HUES48 (cell line): ENCODE measurements around the gene POU2AF1.

ENCODE experiments used
- H3K27ac ChIP-seq: one replicate; pipeline ENCODE4 v1.7.0; 2013; ENCODE audit warnings: low read depth, low read length, inconsistent platforms
- H3K27me3 ChIP-seq: 2 replicates; pipeline ENCODE4 v1.6.1; 2013; ENCODE audit warnings: mild to moderate bottlenecking, low read length; ENCODE audit not compliant: control insufficient read depth, insufficient read depth
- H3K36me3 ChIP-seq: 2 replicates; pipeline ENCODE4 v1.6.1; 2013; ENCODE audit warnings: low read length; ENCODE audit not compliant: control insufficient read depth, insufficient read depth
- H3K4me1 ChIP-seq: 2 replicates; pipeline ENCODE4 v1.6.1; 2013; ENCODE audit warnings: mild to moderate bottlenecking, low read length; ENCODE audit not compliant: control insufficient read depth, insufficient read depth
- H3K4me3 ChIP-seq: 2 replicates; pipeline ENCODE4 v1.5.1; 2013; ENCODE audit warnings: mild to moderate bottlenecking, low read depth, low read length
- H3K9ac ChIP-seq: 2 replicates; pipeline ENCODE4 v1.6.1; 2013; ENCODE audit warnings: mild to moderate bottlenecking, low read depth, low read length, moderate library complexity
- H3K9me3 ChIP-seq: 2 replicates; pipeline ENCODE4 v1.6.1; 2013; ENCODE audit warnings: low read length; ENCODE audit not compliant: control insufficient read depth, insufficient read depth

Gene POU2AF1

DNA sequence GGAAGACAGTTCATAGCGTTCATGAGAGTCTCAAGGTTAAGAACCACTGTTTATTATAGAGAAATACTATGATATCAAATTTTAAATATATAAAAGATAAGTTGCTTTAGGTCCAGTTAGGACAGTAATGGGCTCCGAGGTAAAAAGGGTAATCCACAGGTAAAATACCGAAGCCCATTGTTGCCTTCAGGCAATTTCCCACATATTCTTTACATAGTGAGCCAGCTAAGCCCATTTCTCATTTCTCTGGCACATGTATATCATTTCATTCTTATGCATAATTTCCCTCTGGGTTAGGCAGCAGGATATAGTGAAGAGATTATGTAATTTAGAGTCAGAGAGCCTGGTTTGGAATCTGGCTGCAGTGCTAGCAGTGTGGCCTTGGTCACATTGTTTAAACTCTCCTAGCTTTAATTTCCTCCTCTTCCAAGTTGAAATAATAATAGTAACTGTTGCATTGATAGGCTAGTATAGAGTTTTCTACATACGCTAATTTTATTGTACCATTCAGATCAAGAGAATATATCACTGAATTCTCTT lies 7.6 kb upstream of the POU2AF1 start:
- no peaks in the 10 kb centered on the region for H3K4me1 ChIP-seq
- H3K9me3 ChIP-seq = no peaks in the 10 kb centered on the region
- no peak overlapping the region for H3K9ac ChIP-seq
- H3K27ac ChIP-seq = no peak overlapping the region
- no peak overlapping the region for H3K4me3 ChIP-seq
- no peaks in the 10 kb centered on the region for H3K36me3 ChIP-seq
- H3K27me3 ChIP-seq = no peaks in the 10 kb centered on the region

DNA sequence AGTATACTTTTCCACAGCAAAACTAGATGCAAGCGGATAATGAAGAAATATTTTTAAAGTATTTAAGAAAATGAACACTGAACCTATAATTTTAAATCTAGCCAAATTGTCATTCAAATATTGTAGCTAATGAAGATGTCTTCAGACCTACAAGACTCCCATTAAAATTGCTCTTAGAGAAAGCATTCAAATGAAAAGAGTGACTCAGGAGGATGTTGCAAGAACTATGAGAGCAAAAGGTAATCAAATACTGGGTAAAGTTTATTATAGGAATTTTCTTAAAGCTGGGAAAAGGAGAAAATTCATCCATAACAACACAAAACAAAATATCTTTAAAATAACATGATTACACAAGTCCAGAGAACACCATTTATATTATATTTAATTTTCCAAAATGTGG lies 5.4 kb upstream of the POU2AF1 start:
- H3K9me3 ChIP-seq = no peaks in the 10 kb centered on the region
- H3K4me3 ChIP-seq = no peak overlapping the region
- H3K36me3 ChIP-seq = no peaks in the 10 kb centered on the region
- no peak overlapping the region for H3K9ac ChIP-seq
- H3K27ac ChIP-seq = no peak overlapping the region
- no peaks in the 10 kb centered on the region for H3K4me1 ChIP-seq
- H3K27me3 ChIP-seq = no peaks in the 10 kb centered on the region

GRCh38 chr11:111382451-111382850 lies 3.4 kb upstream of the POU2AF1 start:
- Histone ChIP-seq H3K9me3 (no peaks in the 10 kb centered on the region), H3K27me3 (no peaks in the 10 kb centered on the region), H3K27ac (no peak overlapping the region), H3K4me3 (no peak overlapping the region), H3K36me3 (no peaks in the 10 kb centered on the region), H3K9ac (no peak overlapping the region), H3K4me1 (no peaks in the 10 kb centered on the region)

GRCh38 chr11:111379602-111380136 lies 594 bp upstream of the POU2AF1 start:
- H3K27me3 ChIP-seq = no peaks in the 10 kb centered on the region
- no peak overlapping the region for H3K9ac ChIP-seq
- no peak overlapping the region for H3K4me3 ChIP-seq
- H3K9me3 ChIP-seq = no peaks in the 10 kb centered on the region
- no peaks in the 10 kb centered on the region for H3K36me3 ChIP-seq
- H3K4me1 ChIP-seq = no peaks in the 10 kb centered on the region
- H3K27ac ChIP-seq = no peak overlapping the region

GRCh38 chr11:111378185-111378860 lies 752 bp downstream of the POU2AF1 start:
- Histone ChIP-seq H3K27ac (no peak overlapping the region), H3K36me3 (no peaks in the 10 kb centered on the region), H3K4me1 (no peaks in the 10 kb centered on the region), H3K4me3 (no peak overlapping the region), H3K9ac (no peak overlapping the region), H3K9me3 (no peaks in the 10 kb centered on the region), H3K27me3 (no peaks in the 10 kb centered on the region)

- Histone ChIP-seq H3K9ac (no peak overlapping the region), H3K27ac (no peak overlapping the region), H3K9me3 (no peaks in the 10 kb centered on the region), H3K36me3 (no peaks in the 10 kb centered on the region), H3K4me1 (no peaks in the 10 kb centered on the region), H3K27me3 (no peaks in the 10 kb centered on the region), H3K4me3 (no peak overlapping the region)
Measured at GRCh38 chr11:111376181-111376871, 2.7 kb downstream of the POU2AF1 start.

DNA sequence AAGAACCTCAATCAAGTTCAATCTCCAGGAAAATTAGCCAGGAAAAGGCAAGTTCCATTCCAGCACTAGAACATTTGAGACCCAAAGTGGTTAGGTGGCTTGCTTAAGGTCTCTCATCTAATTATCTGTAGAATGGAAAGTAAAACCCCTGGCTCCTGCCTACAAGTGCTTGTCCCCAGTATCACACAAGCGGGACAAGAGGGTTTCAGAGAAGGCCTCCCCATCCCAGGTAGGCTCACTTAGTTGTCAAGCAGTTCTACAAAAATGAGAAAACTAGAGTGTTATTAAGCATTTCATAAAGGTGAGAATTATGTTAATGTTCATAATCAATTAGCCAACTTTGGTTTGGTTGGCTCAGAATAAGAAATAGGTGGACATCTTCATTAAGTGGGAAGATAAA lies 5.5 kb downstream of the POU2AF1 start:
- Histone ChIP-seq H3K4me1 (no peaks in the 10 kb centered on the region), H3K9me3 (no peaks in the 10 kb centered on the region), H3K27ac (no peak overlapping the region), H3K36me3 (no peaks in the 10 kb centered on the region), H3K9ac (no peak overlapping the region), H3K27me3 (no peaks in the 10 kb centered on the region), H3K4me3 (no peak overlapping the region)

- Histone ChIP-seq H3K36me3 (no peaks in the 10 kb centered on the region), H3K27ac (no peak overlapping the region), H3K4me3 (no peak overlapping the region), H3K27me3 (no peaks in the 10 kb centered on the region), H3K9ac (no peak overlapping the region), H3K4me1 (no peaks in the 10 kb centered on the region), H3K9me3 (no peaks in the 10 kb centered on the region)
Measured at GRCh38 chr11:111372538-111372937, 6.5 kb downstream of the POU2AF1 start.

DNA sequence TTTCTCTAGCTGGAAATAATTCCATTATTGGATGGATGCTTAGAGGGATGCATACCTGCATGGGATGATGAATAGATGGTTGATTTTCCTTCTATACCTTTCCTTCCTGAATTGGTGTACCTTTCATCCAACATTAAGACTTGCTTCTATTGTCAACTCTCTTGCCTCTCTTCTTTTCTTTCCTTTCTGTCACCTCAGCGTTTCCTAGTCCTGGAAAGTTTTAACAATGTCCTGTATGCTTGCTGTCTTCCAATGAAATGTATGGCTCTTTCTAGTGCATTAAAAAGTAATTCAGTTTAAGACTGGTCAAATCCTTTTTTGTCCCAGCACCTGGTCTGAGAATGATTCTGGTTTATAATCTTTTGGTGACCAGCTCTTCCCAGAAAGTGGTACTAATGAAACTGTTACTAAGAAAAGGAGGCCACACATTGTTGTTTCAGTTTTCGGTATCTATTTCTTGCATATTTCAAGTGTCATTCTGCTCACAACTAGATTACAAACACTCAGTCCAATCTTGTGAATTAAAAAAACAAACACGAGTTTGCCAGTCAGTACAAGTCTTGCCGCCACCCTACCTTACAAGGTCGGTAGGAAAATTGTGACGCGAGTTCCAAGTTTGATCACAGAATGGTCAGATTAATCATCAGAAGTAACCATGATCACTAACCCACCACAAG lies 8.0 kb downstream of the POU2AF1 start:
- H3K36me3 ChIP-seq = no peaks in the 10 kb centered on the region
- H3K4me3 ChIP-seq = no peak overlapping the region
- H3K4me1 ChIP-seq = no peaks in the 10 kb centered on the region
- no peak overlapping the region for H3K27ac ChIP-seq
- H3K9ac ChIP-seq = no peak overlapping the region
- H3K9me3 ChIP-seq = no peaks in the 10 kb centered on the region
- H3K27me3 ChIP-seq = no peaks in the 10 kb centered on the region

DNA sequence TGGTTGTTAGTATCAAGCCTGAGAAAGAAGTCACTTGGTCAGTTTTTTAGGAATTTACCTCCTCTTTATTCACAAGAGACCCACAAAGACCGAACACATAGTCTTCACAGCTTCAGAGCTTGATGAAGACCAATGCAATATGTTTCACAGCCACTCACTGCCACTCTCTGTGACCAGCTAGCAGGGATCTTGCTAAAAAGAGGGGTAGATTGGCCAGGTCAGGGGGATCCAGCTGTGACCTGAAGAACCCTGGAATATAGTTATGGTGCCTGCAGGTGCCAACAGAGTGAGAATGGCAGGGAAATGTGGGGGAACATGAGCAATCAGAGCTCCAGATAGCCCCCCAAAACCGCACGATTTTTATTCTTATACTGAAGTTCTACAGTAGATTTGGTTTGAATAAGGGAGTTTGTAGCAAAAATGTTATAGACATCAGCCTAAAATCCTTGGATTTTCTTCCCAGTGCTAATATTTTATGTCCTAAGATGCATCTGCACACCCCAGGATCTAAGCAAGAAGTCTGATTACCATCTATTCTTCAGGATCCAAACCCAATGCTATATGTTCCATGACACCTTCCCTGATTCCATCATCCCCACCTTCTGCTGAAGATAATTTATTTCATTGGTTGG lies 8.7 kb downstream of the POU2AF1 start:
- H3K27me3 ChIP-seq = no peaks in the 10 kb centered on the region
- H3K36me3 ChIP-seq = no peaks in the 10 kb centered on the region
- H3K9me3 ChIP-seq = no peaks in the 10 kb centered on the region
- H3K4me3 ChIP-seq = no peak overlapping the region
- H3K4me1 ChIP-seq = no peaks in the 10 kb centered on the region
- no peak overlapping the region for H3K9ac ChIP-seq
- no peak overlapping the region for H3K27ac ChIP-seq

GRCh38 chr11:111368285-111368560 lies 10.9 kb downstream of the POU2AF1 start:
- H3K9me3 ChIP-seq = no peaks in the 10 kb centered on the region
- H3K27me3 ChIP-seq = no peaks in the 10 kb centered on the region
- H3K9ac ChIP-seq = no peak overlapping the region
- no peak overlapping the region for H3K27ac ChIP-seq
- H3K36me3 ChIP-seq = no peaks in the 10 kb centered on the region
- H3K4me1 ChIP-seq = no peaks in the 10 kb centered on the region
- no peak overlapping the region for H3K4me3 ChIP-seq
